Prostate gland (tissue), 2 donors: ENCODE data around the gene JARID2. TPM values are rescaled to one million over a fixed set of nuclear protein-coding genes. Genes with fewer than 3 reads are reported as not detected.

Experiments
- DNase-seq: peaks from one replicate; pipeline ENCODE4 v3.0.0-alpha.2; 2019; ENCODE audit warnings: low spot score
- H3K27ac ChIP-seq, 2 donors: fragments of 200-600 bp; sonication (generic); 2 replicates each; pipeline ENCODE4 v1.5.1; 2017 to 2019
- H3K27me3 ChIP-seq: fragments of 200-600 bp; sonication (generic); replicated peaks from 2 replicates; pipeline ENCODE4 v1.5.1; 2019; ENCODE audit not compliant: insufficient read depth
- H3K36me3 ChIP-seq, 2 donors: fragments of 200-600 bp; sonication (generic); 1 replicate in 1 of 2; 2 replicates in 1 of 2; pipeline versions ENCODE4 v1.5.1 to v1.8.1; 2017 to 2019
- H3K4me1 ChIP-seq: fragments of 200-600 bp; sonication (generic); replicated peaks from 2 replicates; pipeline ENCODE4 v1.5.1; 2019
- H3K4me3 ChIP-seq, 2 donors: fragments of 200-600 bp; sonication (generic); 2 replicates each; pipeline ENCODE4 v1.5.1; 2017 to 2019
- H3K9me3 ChIP-seq: fragments of 200-600 bp; sonication (generic); 2 replicates; pipeline ENCODE4 v1.5.1; 2017
- CTCF ChIP-seq, 4 experiments: fragments of 200-600 bp in 2 of 4; fragments of 450-650 bp in 2 of 4; sonication (generic) in 2 of 4; IDR thresholded peaks; 1 replicate in 3 of 4; 2 replicates in 1 of 4; pipeline ENCODE4 v1.5.1; 2016 to 2019; ENCODE audit warnings: antibody characterized with exemption in 4 of 4, mild to moderate bottlenecking in 2 of 4, moderate library complexity in 2 of 4
- POLR2A ChIP-seq: fragments of 450-650 bp; IDR thresholded peaks from one replicate; pipeline ENCODE4 v1.6.1; 2016; ENCODE audit warnings: antibody characterized with exemption, mild to moderate bottlenecking
- POLR2AphosphoS5 ChIP-seq: sonication (generic); formaldehyde crosslinking; IDR thresholded peaks from one replicate; pipeline ENCODE4 v1.6.1; 2017; ENCODE audit warnings: antibody characterized with exemption
- WGBS: methylation state at CpG from one replicate; pipeline ENCODE4 v1.1.5; 2018; 5-methylcytosine and 5-hydroxymethylcytosine counted together
- intact Hi-C: fragments of 100-400 bp; cut with DNase I; formaldehyde crosslinking; loops from one replicate; pipeline ENCODE4 v1.14.2; 2022
- total RNA-seq, 2 donors: library from RNA; depleted of rRNA; stranded (reverse); fragments of >200 nt; gene quantifications; one replicate each; pipeline ENCODE4 v1.1.0, GENCODE V29; 2016

The JARID2 gene
- total RNA-seq, result 10 to 100 TPM in 1 of 2 donors, 1 to 10 TPM in 1; 7.7 to 35.4 TPM

- under 1% methylated on average over 57 of the region's 59 CpGs for WGBS
- no peaks in the 10 kb centered on the region for H3K4me1 ChIP-seq
- TF ChIP-seq POLR2A (peak; percentile 90), POLR2AphosphoS5 (peak; percentile 92), CTCF (IDR thresholded peaks at IDR 0.05) (peak in 2 of 4 experiments; percentile 34 to 37)
- peak within 1 kb of the TSS; percentile 89 to 91 for H3K4me3 ChIP-seq
- peak within 1 kb of the TSS; percentile 95 to 98 for H3K27ac ChIP-seq
- peak; percentile 98 for DNase-seq
- H3K27me3 ChIP-seq, result no peaks in the 10 kb centered on the region
- no peaks in the 10 kb centered on the region for H3K9me3 ChIP-seq
- intact Hi-C loops, result loop anchor here (5.0 kb wide), 4 partner anchors 197 to 1033 kb away; no protein-coding TSS in a partner anchor
- H3K36me3 ChIP-seq, result no peaks in the 10 kb centered on the region
Measured at GRCh38 chr6:15245361-15246216, at the start of gene JARID2. TSS of gene JARID2 (plus strand) at chr6:15246069. CDS start at chr6:15246540, 471 bp downstream.

GRCh38 chr6:15200087-15200486 is 45.8 kb upstream of the JARID2 start:
- no peak overlapping the region for H3K4me3 ChIP-seq
- H3K4me1 ChIP-seq, result no peaks in the 10 kb centered on the region
- no peaks in the 10 kb centered on the region for H3K36me3 ChIP-seq
- 46% methylated on average over 5 of the region's 5 CpGs for WGBS
- no peak for DNase-seq
- H3K27me3 ChIP-seq, result no peaks in the 10 kb centered on the region
- H3K27ac ChIP-seq, result no peak overlapping the region
- intact Hi-C loops, result no loop called here
- no peaks in the 10 kb centered on the region for H3K9me3 ChIP-seq
- TF ChIP-seq POLR2A, result no peak
- TF ChIP-seq CTCF (IDR thresholded peaks at IDR 0.05), result no peak
- TF ChIP-seq POLR2AphosphoS5, result no peak

- Histone ChIP-seq H3K27ac (no peak overlapping the region), H3K4me3 (no peak overlapping the region), H3K4me1 (no peaks in the 10 kb centered on the region), H3K27me3 (no peaks in the 10 kb centered on the region), H3K9me3 (no peaks in the 10 kb centered on the region), H3K36me3 (no peaks in the 10 kb centered on the region)
- DNase-seq, result no peak
- no peak for TF ChIP-seq POLR2AphosphoS5
- no peak for TF ChIP-seq POLR2A
- TF ChIP-seq CTCF (IDR thresholded peaks at IDR 0.05), result no peak
- intact Hi-C loops, result no loop called here
- 94% methylated on average over 4 of the region's 4 CpGs for WGBS
Measured at GRCh38 chr6:15205321-15205720, 40.5 kb upstream of the JARID2 start.

GRCh38 chr6:15206887-15207286 is 39.0 kb upstream of the JARID2 start:
- intact Hi-C loops, result no loop called here
- no peaks in the 10 kb centered on the region for H3K4me1 ChIP-seq
- no peak overlapping the region for H3K4me3 ChIP-seq
- no peaks in the 10 kb centered on the region for H3K9me3 ChIP-seq
- H3K36me3 ChIP-seq, result no peaks in the 10 kb centered on the region
- 73% methylated on average over 2 of the region's 2 CpGs for WGBS
- no peak for DNase-seq
- H3K27ac ChIP-seq, result no peak overlapping the region
- H3K27me3 ChIP-seq, result no peaks in the 10 kb centered on the region
- no peak for TF ChIP-seq POLR2A
- TF ChIP-seq CTCF (IDR thresholded peaks at IDR 0.05), result no peak

- Histone ChIP-seq H3K4me3 (no peak overlapping the region), H3K36me3 (no peaks in the 10 kb centered on the region), H3K27me3 (no peaks in the 10 kb centered on the region), H3K27ac (no peak overlapping the region), H3K4me1 (no peaks in the 10 kb centered on the region), H3K9me3 (no peaks in the 10 kb centered on the region)
- TF ChIP-seq POLR2AphosphoS5 (no peak), CTCF (IDR thresholded peaks at IDR 0.05) (no peak), POLR2A (no peak)
- DNase-seq, result no peak
- intact Hi-C loops, result no loop called here
- WGBS, result 88% methylated on average over 3 of the region's 3 CpGs
Measured at GRCh38 chr6:15207923-15208322, 37.9 kb upstream of the JARID2 start.
